Esophagus muscularis mucosa (tissue), 4 donors: ENCODE data around the gene HPS6. TPM values are rescaled to one million over a fixed set of nuclear protein-coding genes. Genes with fewer than 3 reads are reported as not detected.

Source experiments
- DNase-seq: peaks from one replicate; pipeline ENCODE4 v3.0.0-alpha.2; 2017; ENCODE audit errors: extremely low spot score
- H3K27ac ChIP-seq, 4 donors: fragments of 200-600 bp; sonication (generic); replicated peaks in 1 of 4; 1 replicate in 3 of 4; 2 replicates in 1 of 4; pipeline ENCODE4 v1.5.1; 2016 to 2019; ENCODE audit warnings: mild to moderate bottlenecking in 1 of 4
- H3K27me3 ChIP-seq, 4 donors: fragments of 200-600 bp; sonication (generic); one replicate each; pipeline versions ENCODE4 v1.5.1 to v1.6.0; 2016 to 2019
- H3K36me3 ChIP-seq, 4 donors: fragments of 200-600 bp; sonication (generic); one replicate each; pipeline ENCODE4 v1.5.1; 2016 to 2019
- H3K4me1 ChIP-seq, 4 donors: fragments of 200-600 bp; sonication (generic); one replicate each; pipeline ENCODE4 v1.5.1; 2016 to 2019
- H3K4me3 ChIP-seq, 4 donors: fragments of 200-600 bp; sonication (generic); 1 replicate in 2 of 4; 2 replicates in 2 of 4; pipeline ENCODE4 v1.5.1; 2016 to 2019; ENCODE audit warnings: mild to moderate bottlenecking in 4 of 4, moderate library complexity in 1 of 4
- H3K9me3 ChIP-seq, 4 donors: fragments of 200-600 bp; sonication (generic); 1 replicate in 3 of 4; 2 replicates in 1 of 4; pipeline ENCODE4 v1.5.1; 2016 to 2019
- CTCF ChIP-seq, 3 experiments: fragments of 200-600 bp in 2 of 3; fragments of 450-650 bp in 1 of 3; sonication (generic) in 2 of 3; IDR thresholded peaks; one replicate each; pipeline ENCODE4 v1.5.1; 2017 to 2019; ENCODE audit warnings: antibody characterized with exemption in 3 of 3, mild to moderate bottlenecking in 2 of 3, moderate library complexity in 1 of 3
- EP300 ChIP-seq: sonication (generic); formaldehyde crosslinking; IDR thresholded peaks from one replicate; pipeline ENCODE4 v1.6.1; 2017; ENCODE audit warnings: antibody characterized with exemption
- POLR2A ChIP-seq: fragments of 450-650 bp; IDR thresholded peaks from one replicate; pipeline ENCODE4 v1.6.1; 2017; ENCODE audit warnings: antibody characterized with exemption, moderate library complexity, mild to moderate bottlenecking, low read depth
- POLR2AphosphoS5 ChIP-seq, 2 donors: sonication (generic); formaldehyde crosslinking; IDR thresholded peaks; one replicate each; pipeline ENCODE4 v1.6.1; 2017; ENCODE audit warnings: antibody characterized with exemption in 2 of 2
- WGBS: methylation state at CpG from one replicate; pipeline ENCODE4 v1.1.5; 2018; 5-methylcytosine and 5-hydroxymethylcytosine counted together
- intact Hi-C: fragments of 100-400 bp; cut with DNase I; formaldehyde crosslinking; loops from one replicate; pipeline ENCODE4 v1.15.1; 2023
- total RNA-seq, 4 donors: library from RNA; depleted of rRNA; stranded (reverse); fragments of >200 nt; gene quantifications; one replicate each; pipeline versions ENCODE4 v1.1.0 to v1.2.1, GENCODE V29; 2016

Gene HPS6
- total RNA-seq = 10 to 100 TPM; 21.2 to 40.0 (median 28.2) TPM

GRCh38 chr10:102064868-102065560, at the start of gene HPS6:
Gene HPS6, plus strand, starts transcription at chr10:102065349. Its CDS starts 126 bp downstream, at chr10:102065475.
- Histone ChIP-seq H3K27me3 (no peaks in the 10 kb centered on the region), H3K9me3 (no peaks in the 10 kb centered on the region), H3K36me3 (peaks cover 0 to 22% (median 17%) of the 10 kb centered on the region in 4 donors), H3K4me3 (peak within 1 kb of the TSS; percentile 69 to 99 (median 84)), H3K27ac (peak within 1 kb of the TSS; percentile 88 to 98 (median 94)), H3K4me1 (peaks cover 32 to 44% (median 37%) of the 10 kb centered on the region in 4 donors)
- DNase-seq = peak; percentile 94
- no peak for TF ChIP-seq EP300
- TF ChIP-seq POLR2AphosphoS5 (IDR thresholded peaks at IDR 0.05) = peak; percentile 85 to 92
- peak; percentile 14 to 28 (median 19) for TF ChIP-seq CTCF (IDR thresholded peaks at IDR 0.05)
- intact Hi-C loops = no loop called here
- WGBS = 12% methylated on average over 18 of the region's 61 CpGs

- intact Hi-C loops = no loop called here
- Histone ChIP-seq H3K27me3 (no peaks in the 10 kb centered on the region), H3K36me3 (peaks cover 33 to 93% (median 64%) of the 10 kb centered on the region in 4 donors), H3K27ac (no peak overlapping the region), H3K9me3 (no peaks in the 10 kb centered on the region), H3K4me3 (no peak overlapping the region), H3K4me1 (no peaks in the 10 kb centered on the region)
- TF ChIP-seq POLR2AphosphoS5 (IDR thresholded peaks at IDR 0.05) (no peak), CTCF (IDR thresholded peaks at IDR 0.05) (no peak), POLR2A (no peak), EP300 (no peak)
- no peak for DNase-seq
These were observed 48.7 kb upstream of the HPS6 start for GRCh38 chr10:102016416-102016815.

GRCh38 chr10:102017295-102017694, 47.9 kb upstream of the HPS6 start:
- Histone ChIP-seq H3K4me3 (no peak overlapping the region), H3K27ac (no peak overlapping the region), H3K27me3 (no peaks in the 10 kb centered on the region), H3K9me3 (no peaks in the 10 kb centered on the region), H3K4me1 (no peaks in the 10 kb centered on the region), H3K36me3 (peaks cover 30 to 93% (median 66%) of the 10 kb centered on the region in 4 donors)
- intact Hi-C loops = no loop called here
- TF ChIP-seq POLR2A = no peak
- TF ChIP-seq CTCF (IDR thresholded peaks at IDR 0.05) = no peak
- TF ChIP-seq POLR2AphosphoS5 (IDR thresholded peaks at IDR 0.05) = no peak
- TF ChIP-seq EP300 = no peak
- no peak for DNase-seq
- 94% methylated on average over 2 of the region's 2 CpGs for WGBS

- WGBS = 100% methylated on average over 2 of the region's 2 CpGs
- H3K4me1 ChIP-seq = no peaks in the 10 kb centered on the region
- H3K27me3 ChIP-seq = no peaks in the 10 kb centered on the region
- TF ChIP-seq EP300 (no peak), POLR2A (no peak), CTCF (IDR thresholded peaks at IDR 0.05) (no peak), POLR2AphosphoS5 (IDR thresholded peaks at IDR 0.05) (no peak)
- no peak for DNase-seq
- no peaks in the 10 kb centered on the region for H3K9me3 ChIP-seq
- H3K4me3 ChIP-seq = no peak overlapping the region
- no peak overlapping the region for H3K27ac ChIP-seq
- peaks cover 43 to 96% (median 78%) of the 10 kb centered on the region in 4 donors for H3K36me3 ChIP-seq
- intact Hi-C loops = no loop called here
These were observed 44.2 kb upstream of the HPS6 start for GRCh38 chr10:102020938-102021337.
